ENCODE results near the gene TMEM127.

- TF ChIP-seq EZH2phosphoT487 (IDR thresholded peaks at IDR 0.05; ENCODE audit: insufficient read depth, low read depth) (no peak), EZH2 (IDR thresholded peaks at IDR 0.05; ENCODE audit: insufficient read depth, poor library complexity, severe bottlenecking) (no peak)
Measured at GRCh38 chr2:96243843-96244242, 22.0 kb downstream of the TMEM127 start.
